WTC11 (cell line): Measurements from ENCODE around the gene OR5V1. TPM values are rescaled to one million over a fixed set of nuclear protein-coding genes. Genes with fewer than 3 reads are reported as not detected.
"Not testable (repeated sequence)": the region's sequence is repeated elsewhere in the genome, so short reads cannot be mapped to it uniquely, and the experiment has no call there.

Experiments
- ATAC-seq: fragments of 200-7000 bp; cut with Tn5 transposase; 2 replicates; pipeline ENCODE4 v1.10.0; 2021; ENCODE audit warnings: mild to moderate bottlenecking, moderate library complexity
- CTCF ChIA-PET: fragments of 300-600 bp; sonication (Branson Sonifier 250); formaldehyde crosslinking; loops from one replicate; lab custom pipeline; 2021; ENCODE audit warnings: antibody characterized with exemption; lab: Charles Lee
- POLR2A ChIA-PET: fragments of 350-600 bp; sonication (Branson Sonifier 250); formaldehyde crosslinking; loops from one replicate; lab custom pipeline; 2021; ENCODE audit warnings: antibody characterized with exemption; lab: Charles Lee
- DNase-seq: peaks from one replicate; pipeline ENCODE4 v3.0.0; 2021; ENCODE audit warnings: low spot score
- H3K27ac Mint-ChIP-seq: 2 replicates; pipeline ENCODE4 v1.8.0; 2021; ENCODE audit warnings: mixed read lengths
- H3K27me3 Mint-ChIP-seq: 2 replicates; pipeline ENCODE4 v1.8.0; 2021; ENCODE audit warnings: low read depth, mild to moderate bottlenecking, moderate library complexity, mixed read lengths
- H3K36me3 Mint-ChIP-seq: 2 replicates; pipeline ENCODE4 v1.8.0; 2021; ENCODE audit warnings: mixed read lengths
- H3K4me1 Mint-ChIP-seq: 2 replicates; pipeline ENCODE4 v1.8.0; 2022; ENCODE audit warnings: mixed read lengths
- H3K4me3 Mint-ChIP-seq: 2 replicates; pipeline ENCODE4 v1.8.0; 2021; ENCODE audit warnings: mild to moderate bottlenecking, moderate library complexity, mixed read lengths
- H3K9me3 Mint-ChIP-seq: 2 replicates; pipeline ENCODE4 v1.8.0; 2021; ENCODE audit warnings: mixed read lengths
- CBFB ChIP-seq: sonication (generic); formaldehyde crosslinking; IDR thresholded peaks from 2 replicates; pipeline ENCODE4 v1.8.1; 2022; ENCODE audit warnings: mild to moderate bottlenecking, low read depth, missing genetic modification reagents
- CDX4 ChIP-seq: fragments of 250-450 bp; sonication (Bioruptor Pico); IDR thresholded peaks from 2 replicates; pipeline ENCODE4 v1.9.0; 2021; ENCODE audit warnings: moderate library complexity, mild to moderate bottlenecking, inconsistent platforms, borderline replicate concordance
- ELF4 ChIP-seq: sonication (generic); formaldehyde crosslinking; IDR thresholded peaks from 2 replicates; pipeline ENCODE4 v1.8.1; 2022; ENCODE audit warnings: low read depth, mild to moderate bottlenecking, moderate library complexity, missing genetic modification reagents
- FOXJ3 ChIP-seq: sonication (generic); formaldehyde crosslinking; IDR thresholded peaks from 2 replicates; pipeline ENCODE4 v1.9.0; 2021; ENCODE audit warnings: missing genetic modification reagents, mild to moderate bottlenecking, borderline replicate concordance
- GTF2I ChIP-seq: fragments of 250-450 bp; sonication (Bioruptor Pico); conservative IDR thresholded peaks from 2 replicates; pipeline ENCODE4 v1.4.0; 2021; ENCODE audit warnings: mild to moderate bottlenecking
- HMGA2 ChIP-seq: fragments of 250-450 bp; sonication (Bioruptor Pico); IDR thresholded peaks from 2 replicates; pipeline ENCODE4 v1.4.0; 2021; ENCODE audit warnings: mild to moderate bottlenecking, moderate library complexity
- HMGXB4 ChIP-seq: sonication (generic); formaldehyde crosslinking; IDR thresholded peaks from 2 replicates; pipeline ENCODE4 v1.8.1; 2023; ENCODE audit warnings: mild to moderate bottlenecking, moderate library complexity, missing genetic modification reagents
- KAT7 ChIP-seq: sonication (generic); formaldehyde crosslinking; IDR thresholded peaks from 2 replicates; pipeline ENCODE4 v1.8.1; 2023; ENCODE audit warnings: missing genetic modification reagents, mild to moderate bottlenecking, borderline replicate concordance
- NFE2L1 ChIP-seq: sonication (generic); formaldehyde crosslinking; IDR thresholded peaks from 2 replicates; pipeline ENCODE4 v1.8.1; 2023; ENCODE audit warnings: missing genetic modification reagents
- NR1H2 ChIP-seq: sonication (generic); formaldehyde crosslinking; IDR thresholded peaks from 2 replicates; pipeline ENCODE4 v1.9.0; 2021; ENCODE audit warnings: mild to moderate bottlenecking, moderate library complexity, missing genetic modification reagents
- OVOL2 ChIP-seq: fragments of 250-450 bp; sonication (Bioruptor Pico); IDR thresholded peaks from 2 replicates; pipeline ENCODE4 v1.9.0; 2021; ENCODE audit warnings: mild to moderate bottlenecking, borderline replicate concordance
- PREB ChIP-seq: sonication (generic); formaldehyde crosslinking; IDR thresholded peaks from 2 replicates; pipeline ENCODE4 v1.8.1; 2022; ENCODE audit warnings: mild to moderate bottlenecking, missing genetic modification reagents, moderate library complexity, borderline replicate concordance
- RELA ChIP-seq: sonication (generic); formaldehyde crosslinking; IDR thresholded peaks from 2 replicates; pipeline ENCODE4 v1.8.1; 2022; ENCODE audit warnings: missing genetic modification reagents, mild to moderate bottlenecking, borderline replicate concordance
- SP1 ChIP-seq: sonication (generic); formaldehyde crosslinking; conservative IDR thresholded peaks from 2 replicates; pipeline ENCODE4 v1.8.1; 2022; ENCODE audit warnings: missing genetic modification reagents
- USF1 ChIP-seq: sonication (generic); formaldehyde crosslinking; IDR thresholded peaks from 2 replicates; pipeline ENCODE4 v1.8.0; 2022; ENCODE audit warnings: mild to moderate bottlenecking, missing genetic modification reagents
- ZNF317 ChIP-seq: sonication (generic); formaldehyde crosslinking; IDR thresholded peaks from 2 replicates; pipeline ENCODE4 v1.8.1; 2023; ENCODE audit warnings: low read depth, mild to moderate bottlenecking, moderate library complexity, missing genetic modification reagents, borderline replicate concordance
- ZNF396 ChIP-seq: fragments of 250-450 bp; sonication (Bioruptor Pico); IDR thresholded peaks from 2 replicates; pipeline ENCODE4 v1.8.0; 2021; ENCODE audit warnings: mild to moderate bottlenecking, moderate library complexity, borderline replicate concordance
- ZNF416 ChIP-seq: fragments of 250-450 bp; sonication (Bioruptor Pico); IDR thresholded peaks from 2 replicates; pipeline ENCODE4 v1.9.0; 2021; ENCODE audit warnings: mild to moderate bottlenecking, inconsistent platforms
- ZNF671 ChIP-seq: fragments of 250-450 bp; sonication (Bioruptor Pico); IDR thresholded peaks from 2 replicates; pipeline ENCODE4 v1.8.0; 2021; ENCODE audit warnings: mild to moderate bottlenecking
- ZSCAN18 ChIP-seq: fragments of 250-450 bp; sonication (Bioruptor Pico); IDR thresholded peaks from 2 replicates; pipeline ENCODE4 v2.1.2; 2022; ENCODE audit warnings: mild to moderate bottlenecking, moderate library complexity
- total RNA-seq: library from RNA; stranded (reverse); gene quantifications from 3 replicates; pipeline ENCODE4 v1.2.3, GENCODE V29; 2021

OR5V1 gene
- total RNA-seq, 1 experiment from 2014 or later = not detected

- CTCF ChIA-PET = no interaction called here
- no peaks in the 10 kb centered on the region for H3K36me3 Mint-ChIP-seq
- TF ChIP-seq ZNF416 (CRISPR knock-in tag) (no peak), SP1 (CRISPR knock-in tag) (no peak), USF1 (CRISPR knock-in tag) (no peak), NR1H2 (CRISPR knock-in tag) (no peak), ELF4 (CRISPR knock-in tag) (no peak), FOXJ3 (CRISPR knock-in tag) (no peak), CBFB (CRISPR knock-in tag) (no peak), ZSCAN18 (CRISPR knock-in tag) (no peak), ZNF396 (CRISPR knock-in tag) (no peak), GTF2I (CRISPR knock-in tag) (no peak), PREB (CRISPR knock-in tag) (no peak), RELA (CRISPR knock-in tag) (no peak), HMGA2 (CRISPR knock-in tag) (no peak), NFE2L1 (CRISPR knock-in tag) (no peak), HMGXB4 (CRISPR knock-in tag) (no peak), OVOL2 (CRISPR knock-in tag) (no peak), KAT7 (CRISPR knock-in tag) (no peak), ZNF671 (CRISPR knock-in tag) (no peak), ZNF317 (no peak), CDX4 (CRISPR knock-in tag) (no peak)
- TF ChIP-seq, all 79 proteins: peak for 0
- H3K4me1 Mint-ChIP-seq = peaks cover 9% of the 10 kb centered on the region
- peaks cover 17% of the 10 kb centered on the region for H3K9me3 Mint-ChIP-seq
- no peak for ATAC-seq
- POLR2A ChIA-PET = no interaction called here
- H3K27me3 Mint-ChIP-seq = peaks cover 3% of the 10 kb centered on the region
- H3K4me3 Mint-ChIP-seq = no peak overlapping the region
- H3K27ac Mint-ChIP-seq = no peak overlapping the region
- DNase-seq = no peak
These were observed 13.7 kb downstream of the OR5V1 start for GRCh38 chr6:29354980-29355379.

- H3K36me3 Mint-ChIP-seq, H3K27me3 Mint-ChIP-seq, POLR2A ChIA-PET, H3K27ac Mint-ChIP-seq, ATAC-seq, DNase-seq, H3K4me1 Mint-ChIP-seq, H3K4me3 Mint-ChIP-seq, CTCF ChIA-PET: not testable (repeated sequence)
- peaks cover 20% of the 10 kb centered on the region for H3K9me3 Mint-ChIP-seq
These were observed 19.3 kb downstream of the OR5V1 start for GRCh38 chr6:29349348-29349747.
